Uterus (tissue), 4 donors: ENCODE measurements around the gene KCNJ10. TPM values are rescaled to one million over a fixed set of nuclear protein-coding genes. Genes with fewer than 3 reads are reported as not detected.

ENCODE experiments used
- DNase-seq, 2 donors: peaks; one replicate each; pipeline ENCODE4 v3.0.0-alpha.2; 2019 to 2020
- H3K27ac ChIP-seq, 2 donors: fragments of 200-600 bp; sonication (generic); 1 replicate in 1 of 2; 2 replicates in 1 of 2; pipeline ENCODE4 v1.5.1; 2016 to 2018
- H3K27me3 ChIP-seq, 2 donors: fragments of 200-600 bp; sonication (generic); one replicate each; pipeline ENCODE4 v1.5.1; 2018 to 2019; ENCODE audit warnings: control low read depth in 1 of 2
- H3K36me3 ChIP-seq, 2 donors: fragments of 200-600 bp; sonication (generic); one replicate each; pipeline ENCODE4 v1.5.1; 2019; ENCODE audit warnings: control low read depth in 1 of 2
- H3K4me1 ChIP-seq, 2 donors: fragments of 200-600 bp; sonication (generic); one replicate each; pipeline ENCODE4 v1.5.1; 2018 to 2019; ENCODE audit warnings: control low read depth in 1 of 2
- H3K4me3 ChIP-seq, 2 donors: fragments of 200-600 bp; sonication (generic); 1 replicate in 1 of 2; 2 replicates in 1 of 2; pipeline ENCODE4 v1.5.1; 2018 to 2019; ENCODE audit warnings: mild to moderate bottlenecking in 1 of 2
- H3K9me3 ChIP-seq, 2 donors: fragments of 200-600 bp; sonication (generic); one replicate each; pipeline ENCODE4 v1.5.1; 2019; ENCODE audit warnings: control low read depth in 1 of 2
- CTCF ChIP-seq, 4 experiments: fragments of 200-600 bp in 2 of 4; fragments of 450-650 bp in 2 of 4; sonication (generic) in 2 of 4; IDR thresholded peaks; one replicate each; pipeline ENCODE4 v1.5.1; 2016 to 2019; ENCODE audit warnings: antibody characterized with exemption in 4 of 4, mild to moderate bottlenecking in 2 of 4, moderate library complexity in 1 of 4
- POLR2A ChIP-seq, 2 donors: fragments of 450-650 bp; IDR thresholded peaks; one replicate each; pipeline ENCODE4 v1.6.1; 2016; ENCODE audit warnings: antibody characterized with exemption in 2 of 2, mild to moderate bottlenecking in 1 of 2, moderate library complexity in 1 of 2
- intact Hi-C: fragments of 100-400 bp; cut with DNase I; formaldehyde crosslinking; loops from one replicate; pipeline ENCODE4 v1.15.1; 2023; ENCODE audit warnings: low total_unique reads
- total RNA-seq, 4 donors: library from RNA; depleted of rRNA in 3 of 4; stranded (reverse); fragments of >200 nt in 3 of 4; gene quantifications; one replicate each; pipeline versions ENCODE4 v1.1.0 to v1.2.4, GENCODE V29; 2014 to 2023
- donor health status: DM: yes; HTN: yes; CAD: no.

The KCNJ10 gene
- total RNA-seq, 4 donors from 2014 or later = 0.58 TPM; not detected in 3

GRCh38 chr1:160086456-160086892, 16.5 kb upstream of the KCNJ10 start:
- H3K4me3 ChIP-seq = no peak overlapping the region
- TF ChIP-seq CTCF (IDR thresholded peaks at IDR 0.05) = no peak
- TF ChIP-seq POLR2A (IDR thresholded peaks at IDR 0.05) = no peak
- peak overlapping the region in 1 of 2 donors; percentile 42 for H3K27ac ChIP-seq
- H3K4me1 ChIP-seq = no peaks in the 10 kb centered on the region
- H3K36me3 ChIP-seq = no peaks in the 10 kb centered on the region
- no peak for DNase-seq
- intact Hi-C loops = no loop called here
- peaks cover 0 to 7% of the 10 kb centered on the region in 2 donors for H3K27me3 ChIP-seq
- no peaks in the 10 kb centered on the region for H3K9me3 ChIP-seq

GRCh38 chr1:160085686-160086455, 15.9 kb upstream of the KCNJ10 start:
- DNase-seq = peak; percentile 60
- intact Hi-C loops = no loop called here
- Histone ChIP-seq H3K36me3 (no peaks in the 10 kb centered on the region), H3K27ac (peak overlapping the region in 1 of 2 donors; percentile 42), H3K27me3 (peaks cover 0 to 7% of the 10 kb centered on the region in 2 donors), H3K4me1 (no peaks in the 10 kb centered on the region), H3K9me3 (no peaks in the 10 kb centered on the region), H3K4me3 (no peak overlapping the region)
- TF ChIP-seq POLR2A (IDR thresholded peaks at IDR 0.05) (no peak), CTCF (IDR thresholded peaks at IDR 0.05) (peak; percentile 50 to 64 (median 51))

DNA sequence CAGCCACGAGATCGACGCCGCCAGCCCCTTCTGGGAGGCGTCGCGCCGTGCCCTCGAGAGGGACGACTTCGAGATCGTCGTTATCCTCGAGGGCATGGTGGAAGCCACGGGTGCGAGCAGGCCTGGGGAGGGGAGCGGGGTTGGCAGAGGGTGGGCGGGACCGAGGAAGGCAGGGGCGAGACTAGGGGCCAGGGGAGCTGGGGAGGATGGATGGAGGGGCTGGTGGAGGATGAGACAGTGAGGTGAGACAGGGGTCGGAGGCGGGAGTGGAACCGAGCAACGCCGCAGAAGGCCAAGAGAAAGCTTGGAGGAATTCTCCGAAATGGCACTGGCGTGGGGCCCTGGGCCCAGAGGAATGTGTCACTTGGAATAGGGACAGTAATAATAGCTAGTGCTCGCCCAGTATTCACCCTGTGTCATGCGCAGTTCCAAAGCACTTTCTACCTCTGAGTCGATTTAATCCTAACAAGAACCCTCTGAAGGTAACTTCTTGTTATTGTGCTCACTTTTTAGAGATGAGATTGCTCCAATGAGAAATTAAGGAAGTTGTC, 14.9 kb upstream of the KCNJ10 start:
- intact Hi-C loops = no loop called here
- no peaks in the 10 kb centered on the region for H3K4me1 ChIP-seq

DNA sequence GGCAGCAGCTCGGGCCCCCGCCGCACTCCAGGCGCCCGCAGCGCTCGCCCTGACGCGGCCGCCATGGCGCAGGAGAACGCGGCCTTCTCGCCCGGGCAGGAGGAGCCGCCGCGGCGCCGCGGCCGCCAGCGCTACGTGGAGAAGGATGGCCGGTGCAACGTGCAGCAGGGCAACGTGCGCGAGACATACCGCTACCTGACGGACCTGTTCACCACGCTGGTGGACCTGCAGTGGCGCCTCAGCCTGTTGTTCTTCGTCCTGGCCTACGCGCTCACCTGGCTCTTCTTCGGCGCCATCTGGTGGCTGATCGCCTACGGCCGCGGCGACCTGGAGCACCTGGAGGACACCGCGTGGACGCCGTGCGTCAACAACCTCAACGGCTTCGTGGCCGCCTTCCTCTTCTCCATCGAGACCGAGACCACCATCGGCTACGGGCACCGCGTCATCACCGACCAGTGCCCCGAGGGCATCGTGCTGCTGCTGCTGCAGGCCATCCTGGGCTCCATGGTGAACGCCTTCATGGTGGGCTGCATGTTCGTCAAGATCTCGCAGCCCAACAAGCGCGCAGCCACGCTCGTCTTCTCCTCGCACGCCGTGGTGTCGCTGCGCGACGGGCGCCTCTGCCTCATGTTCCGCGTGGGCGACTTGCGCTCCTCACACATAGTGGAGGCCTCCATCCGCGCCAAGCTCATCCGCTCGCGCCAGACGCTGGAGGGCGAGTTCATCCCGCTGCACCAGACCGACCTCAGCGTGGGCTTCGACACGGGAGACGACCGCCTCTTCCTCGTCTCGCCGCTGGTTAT, 14.2 kb upstream of the KCNJ10 start:
- intact Hi-C loops = no loop called here
- no peak for TF ChIP-seq POLR2A (IDR thresholded peaks at IDR 0.05)
- peak; percentile 47 to 65 (median 52) for TF ChIP-seq CTCF (IDR thresholded peaks at IDR 0.05)
- no peaks in the 10 kb centered on the region for H3K4me1 ChIP-seq
- no peak overlapping the region for H3K27ac ChIP-seq
- no peaks in the 10 kb centered on the region for H3K36me3 ChIP-seq
- H3K9me3 ChIP-seq = no peaks in the 10 kb centered on the region
- DNase-seq = peak in 1 of 2 donors; percentile 55
- peaks cover 0 to 13% of the 10 kb centered on the region in 2 donors for H3K27me3 ChIP-seq
- peak overlapping the region in 1 of 2 donors; percentile 29 for H3K4me3 ChIP-seq

More for the DNA sequence above, 14.9 kb upstream of the KCNJ10 start:
- TF ChIP-seq POLR2A (IDR thresholded peaks at IDR 0.05) (no peak), CTCF (IDR thresholded peaks at IDR 0.05) (no peak)
- no peak overlapping the region for H3K4me3 ChIP-seq
- no peaks in the 10 kb centered on the region for H3K36me3 ChIP-seq
- no peak for DNase-seq
- no peak overlapping the region for H3K27ac ChIP-seq
- H3K27me3 ChIP-seq = peaks cover 0 to 7% of the 10 kb centered on the region in 2 donors
- no peaks in the 10 kb centered on the region for H3K9me3 ChIP-seq
